AG09309 (cell line): ENCODE data around the gene HOXD9.

Experiments
- DNase-seq: peaks from one replicate; pipeline ENCODE4 v3.0.0-alpha.2; 2010; ENCODE audit warnings: low read depth
- H3K4me3 ChIP-seq: 2 replicates; pipeline ENCODE4 v1.5.1; 2011; ENCODE audit warnings: mild to moderate bottlenecking, low read depth, low read length, moderate library complexity; ENCODE audit not compliant: control insufficient read depth
- CTCF ChIP-seq: IDR thresholded peaks from 2 replicates; pipeline ENCODE4 v1.5.1; 2011; ENCODE audit warnings: mild to moderate bottlenecking, low read depth, low read length, inconsistent platforms; ENCODE audit not compliant: insufficient read depth, control insufficient read depth; ENCODE audit errors: missing control alignments

HOXD9 gene

DNA sequence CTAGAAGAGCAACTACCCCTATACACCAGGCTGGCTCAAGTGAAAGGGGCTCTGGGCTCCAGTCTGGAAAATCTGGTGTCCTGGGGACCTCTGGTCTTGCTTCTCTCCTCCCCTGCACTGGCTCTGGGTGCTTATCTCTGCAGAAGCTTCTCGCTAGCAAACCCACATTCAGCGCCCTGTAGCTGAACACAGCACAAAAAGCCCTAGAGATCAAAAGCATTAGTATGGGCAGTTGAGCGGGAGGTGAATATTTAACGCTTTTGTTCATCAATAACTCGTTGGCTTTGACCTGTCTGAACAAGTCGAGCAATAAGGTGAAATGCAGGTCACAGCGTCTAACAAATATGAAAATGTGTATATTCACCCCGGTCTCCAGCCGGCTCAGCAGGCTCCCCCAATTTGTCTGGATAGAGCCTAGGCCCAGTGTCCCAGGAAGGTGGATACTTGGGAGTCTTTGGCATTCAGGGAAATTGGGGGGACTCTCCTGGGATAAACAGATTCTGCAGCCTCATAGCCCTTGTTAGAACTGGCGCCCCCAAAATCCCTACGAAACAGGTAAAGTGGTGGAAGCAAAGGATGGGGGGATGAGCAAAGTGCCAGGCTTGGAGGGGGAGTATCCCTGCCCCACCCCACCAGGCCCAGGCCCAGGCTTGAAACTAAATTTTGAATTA lies 26.4 kb downstream of the HOXD9 start:
- no peak for TF ChIP-seq CTCF
- no peak for DNase-seq
- no peak overlapping the region for H3K4me3 ChIP-seq

GRCh38 chr2:176149481-176149938 lies 27.0 kb downstream of the HOXD9 start:
- TF ChIP-seq CTCF, result no peak
- DNase-seq, result no peak
- H3K4me3 ChIP-seq, result no peak overlapping the region

GRCh38 chr2:176149939-176150583 lies 27.5 kb downstream of the HOXD9 start:
- no peak for DNase-seq
- H3K4me3 ChIP-seq, result no peak overlapping the region
- no peak for TF ChIP-seq CTCF

GRCh38 chr2:176150584-176151441 lies 28.3 kb downstream of the HOXD9 start:
- TF ChIP-seq CTCF, result no peak
- DNase-seq, result no peak
- no peak overlapping the region for H3K4me3 ChIP-seq

- no peak within 1 kb of the TSS for H3K4me3 ChIP-seq
- DNase-seq, result no peak
- no peak for TF ChIP-seq CTCF
Observed at GRCh38 chr2:176151442-176152287, 29.1 kb downstream of the HOXD9 start, which contains the start of gene HOXD4. TSS of gene HOXD4 (plus strand) at chr2:176151550. CDS start at chr2:176151634, 84 bp downstream.

GRCh38 chr2:176152350-176153181 lies 30.0 kb downstream of the HOXD9 start:
- no peak for DNase-seq
- H3K4me3 ChIP-seq, result no peak overlapping the region
- TF ChIP-seq CTCF, result no peak
